HG02759 (cell line): Measurements from ENCODE around the gene KCNC1.

Experiments
- ATAC-seq: cut with Tn5 transposase; IDR thresholded peaks from one replicate; pipeline ENCODE4 v1.9.1; 2021; ENCODE audit warnings: mild to moderate bottlenecking, moderate library complexity; ENCODE audit not compliant: unreplicated experiment

Gene KCNC1

DNA sequence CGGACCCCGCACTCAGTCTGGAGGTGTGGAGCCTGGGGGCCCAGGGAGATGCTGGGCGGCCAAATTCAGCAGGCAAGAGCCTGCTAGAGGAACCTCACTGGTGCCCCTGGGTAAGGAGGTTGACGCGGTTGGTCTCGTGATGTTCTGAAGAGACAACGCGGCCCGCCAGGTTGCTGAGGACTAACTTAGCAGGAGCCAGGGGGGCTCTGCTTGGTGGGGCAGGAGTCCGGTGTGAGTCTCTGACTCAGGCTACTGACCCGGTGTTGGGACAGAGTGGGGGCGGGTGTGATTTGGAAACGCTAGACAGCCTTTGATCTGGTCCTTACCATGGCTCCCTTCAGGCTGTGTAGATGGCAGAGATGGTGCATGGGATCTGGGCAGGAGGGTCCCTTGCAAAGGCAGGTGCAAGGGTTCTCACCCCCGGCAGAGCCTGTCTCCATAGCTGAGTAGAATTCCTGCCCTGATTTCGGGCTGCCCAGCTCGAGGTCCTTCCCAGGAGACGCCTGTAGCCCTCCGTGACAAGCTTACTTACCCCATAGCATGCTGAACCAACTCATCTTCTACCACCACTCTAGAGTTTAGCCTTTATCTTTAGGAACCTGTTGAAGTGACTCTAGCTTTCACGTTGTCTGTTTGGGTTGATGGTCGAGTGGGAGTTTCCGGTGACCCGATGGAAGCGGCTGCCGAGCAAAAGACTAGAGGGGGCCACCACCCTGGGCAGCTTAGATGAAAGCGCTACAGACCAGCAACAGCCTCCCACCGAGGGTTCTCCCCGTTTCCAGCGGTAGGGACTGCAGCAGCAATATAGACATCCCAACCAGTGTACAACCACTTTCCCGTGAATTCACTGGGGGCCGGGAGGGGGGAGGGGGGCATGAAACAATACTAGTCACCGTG lies 38.4 kb downstream of the KCNC1 start:
- no peak for ATAC-seq

DNA sequence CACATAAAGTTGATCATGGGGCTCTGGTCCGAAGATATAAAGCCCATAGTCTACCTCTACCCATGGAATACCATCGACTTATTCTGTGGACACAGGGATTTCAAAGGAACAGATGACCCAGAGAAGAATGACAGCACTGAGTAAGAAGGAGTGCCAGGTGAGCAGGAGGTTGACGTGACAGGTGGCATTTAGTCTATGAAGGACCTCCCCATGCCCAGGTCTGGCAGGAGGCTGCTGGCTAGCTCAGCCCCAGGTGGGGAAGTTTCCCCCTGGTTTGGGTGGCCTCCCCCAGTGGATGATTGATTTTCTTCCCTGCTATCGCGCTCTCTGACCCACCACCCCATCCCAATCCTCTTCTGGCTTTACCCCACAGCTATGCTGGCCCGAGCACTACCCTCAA lies 39.1 kb downstream of the KCNC1 start:
- ATAC-seq, result no peak

DNA sequence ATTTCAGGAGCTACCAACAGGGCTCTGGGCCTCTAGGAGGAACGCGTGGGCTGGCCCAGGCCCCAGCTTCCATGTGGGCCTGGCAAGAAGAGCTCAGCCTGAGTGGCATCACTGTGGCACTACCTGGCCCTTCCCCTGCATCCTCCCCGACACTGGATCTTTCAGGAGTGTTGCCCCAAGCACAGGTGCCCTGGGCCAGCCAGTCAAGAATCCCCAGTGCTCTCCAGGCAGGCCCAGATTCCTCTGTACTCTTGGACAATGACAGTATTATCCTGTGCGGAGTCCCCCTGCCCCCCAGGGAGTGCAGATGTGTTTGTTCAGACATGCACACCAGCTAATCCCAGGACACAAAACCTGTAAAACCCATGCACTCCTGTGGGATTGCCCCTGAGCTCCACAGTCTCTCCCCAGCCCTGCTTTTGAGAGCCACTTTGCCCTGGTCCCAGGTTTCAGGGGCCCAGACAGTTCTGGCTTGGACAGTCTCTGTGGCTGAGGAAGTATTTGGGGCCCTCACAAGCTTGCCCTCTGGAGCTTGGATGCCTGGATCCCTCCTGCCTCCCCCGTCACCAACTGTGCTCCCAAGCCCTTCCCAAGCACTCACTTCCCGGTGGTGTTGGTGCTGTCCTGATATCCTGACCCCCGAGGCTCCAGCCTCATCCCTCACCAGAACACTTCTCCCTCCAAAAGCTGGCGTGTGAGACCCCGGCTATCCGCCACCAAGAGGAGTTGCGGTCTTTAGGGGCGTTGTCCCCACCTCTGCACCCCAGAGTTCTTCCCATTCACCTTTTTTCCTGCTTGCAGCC lies 39.9 kb downstream of the KCNC1 start:
- no peak for ATAC-seq

DNA sequence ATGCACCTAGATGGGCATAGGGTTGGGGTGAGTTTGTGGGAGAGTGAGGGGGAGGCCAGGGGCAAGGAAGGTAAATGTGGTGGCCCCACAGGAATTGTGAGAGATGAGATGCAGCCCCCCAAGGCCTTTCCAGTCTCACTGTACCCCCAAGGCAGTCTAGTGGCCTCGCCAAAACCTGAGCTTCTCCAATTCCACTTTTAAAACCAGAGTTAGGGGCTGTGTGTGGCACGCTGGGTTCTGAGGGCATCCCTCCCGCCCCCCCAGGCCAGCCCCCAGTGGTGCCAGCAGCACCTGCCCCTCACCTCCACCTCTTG lies 40.4 kb downstream of the KCNC1 start:
- ATAC-seq, result no peak

DNA sequence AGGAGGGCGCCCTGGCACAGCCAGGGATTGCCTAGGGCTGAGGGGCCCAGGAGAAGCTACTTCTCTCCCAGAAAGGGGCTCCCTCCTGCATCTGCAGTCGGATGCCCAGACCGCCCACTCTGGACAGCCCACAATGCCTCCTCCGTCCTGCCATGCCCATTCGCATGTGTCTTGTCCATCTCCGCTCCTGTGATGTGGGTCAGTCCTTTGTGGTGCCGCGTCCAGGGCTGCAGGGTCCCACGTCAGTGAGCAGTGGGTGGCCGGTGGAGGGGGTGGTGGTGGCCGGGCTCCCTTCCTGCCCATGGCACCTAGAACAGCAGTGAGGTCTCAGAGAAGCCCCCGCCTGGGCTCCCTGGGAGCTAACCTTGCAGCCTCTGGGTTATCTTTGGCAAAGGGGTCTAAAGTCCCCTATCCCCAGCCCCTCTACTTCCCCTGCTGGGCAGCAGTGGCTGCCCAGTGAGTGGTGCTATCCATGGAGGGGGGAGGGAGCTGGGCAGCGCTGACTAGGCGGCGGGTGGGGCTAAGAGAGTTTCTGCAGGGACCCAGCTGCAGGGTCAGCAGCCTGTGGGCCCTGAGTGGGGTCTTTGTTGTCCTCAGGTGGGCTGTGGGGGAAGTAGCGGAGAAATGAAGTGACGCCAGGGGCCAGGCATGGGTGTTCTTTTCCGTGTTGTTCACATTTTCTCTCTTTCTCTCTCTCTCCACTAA lies 41.1 kb downstream of the KCNC1 start:
- ATAC-seq, result no peak

DNA sequence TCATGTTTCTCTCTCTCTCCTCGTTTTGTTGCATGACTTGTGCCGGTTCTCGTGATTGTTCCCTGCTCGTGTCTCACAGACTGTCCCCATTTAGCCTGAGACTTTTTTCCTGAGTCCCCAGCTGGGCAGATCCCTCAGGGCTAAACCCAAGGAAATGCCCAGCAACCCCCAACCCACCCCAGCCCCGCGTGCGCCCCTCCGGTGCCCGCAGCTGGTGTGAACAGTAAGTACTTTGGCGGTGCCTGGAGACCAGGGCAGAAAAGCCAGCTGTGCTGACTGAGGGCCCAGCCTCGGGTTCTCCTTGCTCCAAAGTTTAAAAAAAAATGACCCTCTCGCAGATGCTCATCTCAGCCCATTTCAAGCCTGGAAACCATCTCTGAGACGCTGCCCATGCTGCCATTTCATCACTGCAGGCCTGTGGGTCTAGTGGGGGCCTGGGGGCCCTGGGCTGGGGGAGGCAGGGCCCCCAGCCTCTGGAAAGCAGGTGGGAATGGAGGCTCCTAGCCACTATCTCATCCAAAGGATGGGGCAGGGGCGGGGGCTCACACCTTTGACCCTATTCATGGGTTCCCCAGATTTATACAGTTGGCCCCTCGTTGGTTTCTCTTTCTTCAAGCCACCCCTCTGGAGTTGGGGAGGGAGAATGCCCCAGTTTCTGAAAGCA lies 41.8 kb downstream of the KCNC1 start:
- ATAC-seq, result no peak

DNA sequence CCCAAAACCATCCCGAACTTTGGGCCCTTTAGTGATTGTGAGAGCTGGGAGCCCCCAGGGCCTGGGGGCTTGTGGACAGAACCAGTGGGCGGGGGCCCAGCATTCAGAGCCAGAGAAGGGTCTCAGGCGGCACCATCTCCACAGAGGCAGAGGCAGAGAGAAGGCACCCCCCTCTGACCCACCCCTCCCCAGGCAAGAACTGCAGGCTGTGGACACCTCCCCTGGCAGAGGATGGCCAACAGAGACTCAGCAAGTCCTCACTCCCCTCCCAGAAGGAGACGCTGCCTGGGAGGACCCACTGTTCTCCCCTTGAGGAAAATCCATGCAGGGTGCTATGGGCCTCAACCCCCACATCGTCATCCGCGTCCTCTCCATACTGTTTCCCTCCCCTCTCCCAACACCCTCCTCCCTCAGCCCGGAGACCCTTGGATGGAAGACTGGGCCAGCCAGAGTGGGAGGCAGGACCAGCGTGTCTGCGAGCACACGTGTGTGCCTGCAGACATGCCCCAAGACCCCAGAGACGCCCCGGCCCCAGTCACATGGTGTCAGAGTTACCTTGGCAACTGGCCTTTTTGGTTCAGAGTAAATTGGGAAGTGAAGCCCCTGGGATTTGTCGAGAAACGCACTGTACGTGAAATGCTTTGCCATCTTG lies 42.6 kb downstream of the KCNC1 start:
- no peak for ATAC-seq

DNA sequence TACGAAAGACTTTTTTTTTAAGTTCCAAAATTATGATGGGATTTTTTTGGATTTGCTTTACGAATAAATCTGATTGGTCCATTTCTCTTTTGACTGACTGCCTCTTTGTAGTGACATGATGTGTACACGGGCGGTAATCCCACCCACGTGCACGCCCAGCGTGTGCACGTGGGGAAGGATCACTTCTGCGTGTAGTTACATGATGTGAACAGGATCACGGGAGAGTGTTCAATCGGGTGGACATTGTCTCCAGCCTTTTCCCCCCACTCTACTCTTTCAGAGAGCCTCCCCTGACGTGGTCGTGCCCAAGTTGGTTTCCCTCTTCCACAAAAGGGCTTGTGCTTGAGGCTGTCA lies 43.1 kb downstream of the KCNC1 start:
- ATAC-seq, result no peak

DNA sequence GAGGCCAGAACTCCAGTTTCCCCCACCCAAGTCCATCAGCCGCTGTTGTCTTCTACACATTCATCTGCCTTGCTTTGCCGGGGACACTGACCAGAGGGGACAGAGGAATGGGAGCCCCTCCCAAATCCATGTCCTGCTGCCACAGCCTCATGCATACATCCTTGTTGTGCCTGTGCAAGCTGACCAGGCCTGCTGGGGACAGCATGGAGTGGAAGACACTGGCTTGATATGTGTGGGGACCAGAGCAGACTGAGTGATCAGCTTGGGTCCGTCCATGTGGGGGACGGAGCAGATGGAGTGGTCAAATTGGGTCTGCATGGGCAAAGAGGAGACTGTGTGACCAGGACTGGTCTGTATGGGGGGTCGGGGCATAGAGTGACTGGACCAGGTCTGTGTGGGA lies 43.8 kb downstream of the KCNC1 start:
- ATAC-seq, result no peak

DNA sequence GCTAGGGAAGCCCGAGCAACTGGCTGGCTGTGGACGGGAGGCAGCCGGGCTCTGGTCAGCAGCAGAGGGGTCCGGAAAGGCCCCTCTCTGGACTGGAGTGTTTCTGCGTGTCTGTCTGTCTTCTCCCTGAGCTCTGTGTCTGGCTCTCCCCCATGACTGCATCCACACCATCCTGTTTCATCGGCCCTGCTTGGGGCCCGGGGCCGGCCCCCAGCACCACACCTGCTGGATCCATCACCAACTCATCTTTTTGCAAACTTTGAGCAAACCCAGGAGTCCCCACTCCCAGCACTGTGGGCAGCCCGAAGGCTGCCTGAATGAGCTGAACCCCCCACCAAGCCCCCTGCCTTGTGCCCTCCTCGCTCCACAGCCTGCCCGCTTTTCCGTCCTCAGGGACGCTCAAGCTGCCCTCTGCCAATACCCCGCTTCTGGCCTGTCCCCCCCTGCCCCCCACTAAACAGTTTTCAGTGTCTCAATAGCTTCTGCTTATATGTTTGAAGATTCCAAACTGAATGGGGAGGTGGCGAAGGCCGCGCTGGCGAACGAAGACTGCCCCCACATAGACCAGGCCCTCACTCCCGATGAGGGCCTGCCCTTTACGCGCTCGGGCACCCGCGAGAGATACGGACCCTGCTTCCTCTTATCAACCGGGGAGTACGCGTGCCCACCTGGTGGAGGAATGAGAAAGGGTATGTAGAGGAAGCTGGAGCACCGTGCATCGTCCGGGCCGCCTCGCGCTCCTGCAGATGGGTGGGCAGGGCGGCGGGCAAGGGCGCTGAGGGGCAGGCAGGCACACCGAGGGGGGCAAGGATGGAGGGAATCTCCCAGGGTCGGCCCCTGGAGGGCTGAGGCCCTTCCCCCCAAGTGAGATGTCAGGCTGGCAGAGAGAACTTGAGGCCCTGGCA lies 44.6 kb downstream of the KCNC1 start:
- no peak for ATAC-seq

DNA sequence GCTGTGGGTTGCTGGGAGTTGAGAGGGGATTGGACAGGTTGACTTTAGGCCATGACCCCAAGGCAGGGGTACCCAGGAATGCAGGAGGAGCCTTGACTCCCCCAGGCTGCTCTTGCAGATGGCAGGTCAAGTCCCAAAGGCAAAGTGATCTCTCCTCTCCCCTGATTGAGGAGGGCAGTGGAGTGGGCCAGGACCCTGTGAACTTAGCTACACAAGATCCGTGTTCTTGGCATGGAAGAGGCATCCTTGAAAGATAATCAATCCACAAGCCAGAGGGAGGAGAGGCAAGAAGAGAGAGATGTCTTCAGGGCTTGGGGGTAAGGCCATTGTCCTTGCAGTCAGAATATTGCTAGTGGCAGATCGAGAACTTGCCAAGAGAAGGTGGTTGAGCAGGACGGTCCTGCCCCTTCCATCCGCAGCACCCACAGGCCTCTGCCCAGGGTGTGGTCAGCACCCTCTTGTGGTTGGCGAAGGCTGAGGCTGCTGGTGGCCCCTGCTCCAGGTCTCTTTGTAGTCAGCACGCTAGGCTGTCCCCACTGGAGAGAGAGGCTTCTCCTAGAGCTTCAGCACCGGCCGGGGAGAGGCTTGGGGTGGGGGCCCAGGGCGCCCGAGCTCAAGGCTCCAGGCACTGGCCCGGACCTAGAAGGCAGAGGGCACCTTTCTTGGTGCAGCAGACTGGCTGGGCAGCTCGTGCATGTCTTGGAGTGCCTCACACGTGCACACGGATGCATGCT lies 45.4 kb downstream of the KCNC1 start:
- ATAC-seq, result no peak

DNA sequence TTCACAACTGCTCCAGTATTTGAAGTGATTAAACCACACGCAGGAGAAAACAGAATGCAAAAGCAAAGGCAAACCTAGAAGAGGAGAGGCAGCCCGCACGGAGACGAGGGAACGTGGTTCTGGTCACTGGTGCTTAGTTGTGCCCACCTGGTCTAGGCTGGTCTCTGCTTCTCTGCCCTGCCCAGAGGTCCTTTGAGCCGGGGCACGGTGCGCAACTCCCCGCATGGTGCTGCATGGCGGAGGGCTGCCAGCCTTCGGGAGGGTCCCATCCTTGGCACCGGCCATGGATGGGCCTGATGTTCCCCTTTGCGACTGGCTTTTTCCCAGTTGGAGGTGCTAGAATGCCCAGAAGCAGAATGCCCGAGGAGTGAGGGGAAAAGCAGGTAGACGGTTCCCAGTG lies 46.1 kb downstream of the KCNC1 start:
- no peak for ATAC-seq

DNA sequence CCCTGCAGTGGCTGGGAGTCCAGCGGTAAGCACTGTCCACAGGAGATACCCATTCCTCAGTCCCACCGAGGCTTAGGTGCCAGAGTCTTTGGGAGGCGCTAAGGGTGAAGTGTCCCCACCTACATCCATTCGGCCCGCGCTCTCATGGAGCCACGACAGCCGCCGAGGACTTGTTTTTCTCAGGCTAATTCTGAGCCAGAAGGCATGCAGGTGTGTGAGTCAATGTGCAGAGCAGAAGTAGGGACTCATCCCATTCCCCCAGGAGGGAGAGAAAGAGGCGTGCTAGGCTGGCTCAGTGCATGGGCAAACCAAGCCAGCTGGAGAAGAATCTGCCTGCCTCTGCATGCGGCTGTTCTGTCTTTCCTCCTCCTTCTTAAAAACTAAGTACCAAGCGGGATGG lies 46.6 kb downstream of the KCNC1 start:
- ATAC-seq, result no peak

DNA sequence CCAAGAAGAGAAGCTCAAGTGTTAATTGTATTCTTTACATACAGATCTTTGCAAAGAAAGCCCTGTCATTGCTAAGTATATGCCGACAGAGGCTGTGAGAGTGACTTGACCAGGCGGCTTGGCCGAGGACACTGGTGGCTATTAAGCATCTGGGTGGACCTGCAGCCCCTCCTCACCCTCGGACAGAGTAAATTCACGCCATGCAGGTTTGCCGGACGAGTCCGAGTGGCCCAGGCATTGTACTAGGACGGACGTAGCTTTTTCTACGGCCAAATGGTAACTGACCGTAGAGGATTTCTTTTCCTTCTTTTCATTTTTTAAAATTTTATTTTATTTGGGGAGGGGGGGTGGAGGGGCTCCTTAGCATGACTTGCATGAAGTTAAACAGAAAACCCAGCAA lies 47.0 kb downstream of the KCNC1 start:
- no peak for ATAC-seq

DNA sequence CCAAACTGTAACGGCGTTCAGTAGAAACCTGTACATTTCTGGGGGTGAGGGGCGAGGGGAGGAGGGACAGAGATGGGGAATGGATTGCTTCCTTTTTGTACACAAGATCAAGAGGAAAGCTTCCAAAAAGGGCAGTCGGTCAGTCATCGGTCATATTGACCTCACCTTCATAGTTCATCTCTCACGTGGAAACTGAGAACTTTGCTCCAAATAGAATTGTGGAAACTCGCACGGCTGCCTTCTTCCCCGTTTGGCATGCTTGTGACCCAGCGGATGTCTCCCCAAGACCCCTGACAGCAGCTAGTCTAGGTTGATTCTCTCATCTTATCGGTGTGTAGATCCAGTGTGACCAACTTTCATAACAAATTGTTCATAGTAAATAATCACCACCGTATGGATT lies 47.6 kb downstream of the KCNC1 start:
- no peak for ATAC-seq

DNA sequence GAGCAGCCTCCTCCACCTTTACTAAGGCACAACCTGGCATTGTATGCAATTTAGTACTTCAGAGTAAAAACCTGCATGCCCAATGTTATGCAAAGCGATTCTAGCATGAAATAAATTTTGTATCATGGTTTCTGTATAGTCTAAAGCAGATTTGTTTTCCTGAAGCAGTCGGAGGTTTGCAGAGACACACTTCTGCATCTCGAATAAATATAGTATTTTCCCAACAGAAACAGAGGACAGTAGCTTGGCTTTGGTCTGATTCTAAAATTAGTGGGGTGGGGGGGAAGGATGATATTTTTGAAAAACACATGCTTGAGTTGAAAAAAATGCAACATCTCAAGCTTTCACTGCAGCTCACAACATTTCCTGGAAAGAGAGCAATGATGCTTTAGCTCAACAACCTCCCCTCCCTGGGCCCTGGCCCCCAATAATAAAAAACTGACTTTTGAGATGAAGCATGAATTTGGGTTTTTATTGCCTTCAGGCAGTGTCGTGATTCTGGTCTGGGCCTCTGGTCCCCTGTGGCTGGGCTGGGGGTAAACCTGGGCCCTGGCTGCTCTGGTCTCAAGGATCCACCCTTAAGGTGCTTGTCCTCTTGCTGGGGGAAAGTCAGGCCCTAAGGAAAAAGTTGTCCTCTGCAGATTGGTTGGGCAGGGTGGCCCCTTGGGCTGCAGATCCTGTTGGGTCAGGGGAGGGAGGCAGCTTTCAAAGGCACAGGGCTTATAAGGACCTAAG lies 48.2 kb downstream of the KCNC1 start:
- no peak for ATAC-seq

DNA sequence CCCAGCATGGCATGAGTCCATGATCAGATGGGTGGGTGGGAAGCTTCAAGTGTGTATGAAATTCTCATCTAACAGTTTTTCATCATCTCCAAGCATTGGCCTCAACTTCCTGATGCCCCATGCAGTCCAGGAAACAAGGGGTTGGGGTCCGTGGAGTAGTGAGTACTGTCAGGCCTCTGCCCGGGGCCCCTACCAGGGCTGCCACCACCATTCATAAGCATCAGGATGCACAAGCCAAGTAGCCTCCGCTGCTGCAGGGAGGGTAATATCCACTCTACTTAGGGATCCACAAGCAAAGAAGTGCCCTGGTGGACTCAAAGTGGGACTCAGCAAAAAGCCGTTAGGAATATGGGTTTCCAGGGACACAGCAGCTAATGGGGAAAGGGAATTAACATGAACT lies 49.3 kb downstream of the KCNC1 start:
- no peak for ATAC-seq

DNA sequence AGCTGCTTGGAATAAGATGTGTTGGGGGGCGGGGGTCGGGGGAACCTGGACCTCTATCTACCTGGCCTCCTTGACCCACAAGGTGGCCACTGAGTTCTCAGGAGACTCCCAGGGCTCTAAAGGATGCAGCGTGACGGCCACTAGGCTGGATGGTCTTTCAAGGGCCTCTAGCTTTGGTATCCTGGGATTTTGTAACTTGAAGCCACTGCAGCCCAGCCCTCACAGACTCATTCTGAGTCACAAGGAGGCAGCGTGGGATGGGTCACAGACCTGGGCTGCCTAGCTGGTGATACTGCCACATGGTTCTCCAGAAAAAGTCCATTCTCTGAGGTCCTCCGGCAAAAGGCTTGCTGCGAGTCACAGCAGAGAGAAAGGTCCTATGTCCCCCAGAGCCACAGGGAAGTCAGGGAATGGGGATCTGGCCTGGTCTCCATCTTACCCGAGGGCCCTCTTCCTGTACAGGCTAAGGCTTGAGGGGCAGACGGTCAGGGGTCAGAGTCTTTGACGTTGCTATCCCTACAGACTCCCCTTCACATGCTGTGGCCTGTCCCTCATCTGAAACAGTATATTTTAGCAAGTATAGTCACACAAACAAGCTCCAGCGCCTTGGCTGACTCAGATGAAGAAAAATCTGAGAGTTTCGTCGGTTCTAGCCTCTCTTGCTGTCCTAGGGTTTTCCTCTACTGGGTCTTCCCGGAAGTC lies 52.4 kb downstream of the KCNC1 start:
- no peak for ATAC-seq
